H1 (cell line): ENCODE results near the gene SPOP. TPM values are rescaled to one million over a fixed set of nuclear protein-coding genes. Genes with fewer than 3 reads are reported as not detected.
"Not testable (repeated sequence)": the region's sequence is repeated elsewhere in the genome, so short reads cannot be mapped to it uniquely, and the experiment has no call there.

ENCODE experiments used
- CTCF ChIA-PET: fragments of 300-600 bp; sonication (Branson Sonifier 250); formaldehyde crosslinking; loops from one replicate; lab custom pipeline; 2021; ENCODE audit not compliant: partially characterized antibody; lab: Charles Lee
- POLR2A ChIA-PET: fragments of 300-600 bp; sonication (Branson Sonifier 250); formaldehyde crosslinking; loops from one replicate; lab custom pipeline; 2021; ENCODE audit warnings: inconsistent platforms; ENCODE audit not compliant: partially characterized antibody; lab: Charles Lee
- DNase-seq, 2 experiments: peaks; one replicate each; pipeline versions ENCODE4 v3.0.0 to v3.0.0-alpha.2; 2010 to 2022; ENCODE audit warnings: low spot score in 2 of 2, low read depth in 1 of 2, mixed read lengths in 1 of 2
- FAIRE-seq: peaks from 2 replicates; lab custom pipeline; 2011; peaks lifted over from hg19 to GRCh38; lab: Jason Lieb, UNC
- H2AFZ ChIP-seq: 2 replicates; pipeline ENCODE4 v1.8.1; 2012; ENCODE audit warnings: low read length, inconsistent platforms
- H2AK5ac ChIP-seq: 2 replicates; pipeline ENCODE4 v1.6.1; 2013; ENCODE audit warnings: low read depth, low read length
- H2BK120ac ChIP-seq: replicated peaks from 2 replicates; pipeline ENCODE3; 2013; ENCODE audit warnings: low read depth, low read length, inconsistent platforms
- H2BK12ac ChIP-seq: 2 replicates; pipeline ENCODE4 v1.6.1; 2013; ENCODE audit warnings: low read depth, low read length
- H2BK15ac ChIP-seq: 2 replicates; pipeline ENCODE4 v1.6.1; 2013; ENCODE audit warnings: low read length
- H2BK20ac ChIP-seq: 2 replicates; pipeline ENCODE4 v1.6.1; 2013; ENCODE audit warnings: low read length
- H2BK5ac ChIP-seq: 2 replicates; pipeline ENCODE4 v1.6.1; 2013; ENCODE audit warnings: low read depth, low read length
- H3K14ac ChIP-seq: 2 replicates; pipeline ENCODE4 v1.6.1; 2013; ENCODE audit warnings: inconsistent platforms; ENCODE audit not compliant: insufficient read length
- H3K18ac ChIP-seq: 2 replicates; pipeline ENCODE4 v1.6.1; 2013; ENCODE audit warnings: low read length; ENCODE audit errors: extremely low read depth
- H3K23ac ChIP-seq: 2 replicates; pipeline ENCODE4 v1.6.1; 2013; ENCODE audit warnings: inconsistent platforms; ENCODE audit not compliant: insufficient read length
- H3K23me2 ChIP-seq: 2 replicates; pipeline ENCODE4 v1.6.1; 2013; ENCODE audit warnings: low read depth, low read length
- H3K27ac ChIP-seq: 2 replicates; pipeline ENCODE4 v1.6.1; 2011; ENCODE audit warnings: low read depth, low read length, inconsistent platforms
- H3K27me3 ChIP-seq, 4 experiments: replicated peaks in 1 of 4; 1 replicate in 1 of 4; 2 replicates in 3 of 4; pipeline versions ENCODE4 v1.6.1 to v1.8.1; 2011 to 2013; ENCODE audit warnings: low read length in 3 of 4, mild to moderate bottlenecking in 3 of 4, inconsistent platforms in 2 of 4, mixed read lengths in 2 of 4, moderate library complexity in 1 of 4; ENCODE audit not compliant: control insufficient read depth in 3 of 4, insufficient read depth in 3 of 4; ENCODE audit errors: extremely low read depth in 1 of 4
- H3K36me3 ChIP-seq, 4 experiments: 2 replicates each; pipeline versions ENCODE4 v1.6.1 to v1.8.1; 2011 to 2013; ENCODE audit warnings: mild to moderate bottlenecking in 4 of 4, low read length in 3 of 4, moderate library complexity in 2 of 4, control low read depth in 1 of 4, inconsistent platforms in 1 of 4; ENCODE audit not compliant: insufficient read depth in 4 of 4, control insufficient read depth in 2 of 4
- H3K4ac ChIP-seq: replicated peaks from 2 replicates; pipeline ENCODE3; 2013; ENCODE audit warnings: low read length, low read depth, mixed read lengths, inconsistent platforms; ENCODE audit not compliant: insufficient read length
- H3K4me1 ChIP-seq, 4 experiments: replicated peaks in 1 of 4; 1 replicate in 1 of 4; 2 replicates in 3 of 4; pipeline versions ENCODE4 v1.6.1 to v1.8.1; 2011 to 2013; ENCODE audit warnings: low read length in 3 of 4, inconsistent platforms in 2 of 4, mixed read lengths in 1 of 4; ENCODE audit not compliant: insufficient read depth in 4 of 4, control insufficient read depth in 3 of 4
- H3K4me2 ChIP-seq, 2 experiments: 2 replicates each; pipeline versions ENCODE4 v1.6.1 to v1.8.1; 2011 to 2013; ENCODE audit warnings: low read depth in 2 of 2, low read length in 2 of 2, control low read depth in 1 of 2, inconsistent platforms in 1 of 2, mild to moderate bottlenecking in 1 of 2; ENCODE audit not compliant: insufficient read depth in 1 of 2
- H3K4me3 ChIP-seq, 4 experiments: fragments of 200-600, 300-600 bp in 1 of 4; sonication (generic), shearing (Covaris generic), sonication (Bioruptor Twin) in 1 of 4; 2 replicates each; pipeline versions ENCODE4 v1.5.1 to v1.8.1; 2011 to 2016; ENCODE audit warnings: low read length in 4 of 4, low read depth in 3 of 4, control low read depth in 2 of 4, inconsistent platforms in 2 of 4, mild to moderate bottlenecking in 2 of 4, mixed read lengths in 1 of 4, moderate library complexity in 1 of 4; ENCODE audit not compliant: insufficient read depth in 2 of 4; ENCODE audit errors: extremely low read depth in 1 of 4
- H3K56ac ChIP-seq: replicated peaks from 2 replicates; pipeline ENCODE3; 2013; ENCODE audit warnings: low read depth, mild to moderate bottlenecking, mixed read lengths, low read length, inconsistent platforms; ENCODE audit not compliant: insufficient read length
- H3K79me1 ChIP-seq: 2 replicates; pipeline ENCODE4 v1.6.1; 2013; ENCODE audit warnings: low read depth, low read length, control low read depth
- H3K79me2 ChIP-seq, 2 experiments: 2 replicates each; pipeline versions ENCODE4 v1.6.1 to v1.8.1; 2012 to 2013; ENCODE audit warnings: low read length in 2 of 2, mild to moderate bottlenecking in 2 of 2, inconsistent platforms in 1 of 2; ENCODE audit not compliant: insufficient read depth in 2 of 2, control insufficient read depth in 1 of 2
- H3K9ac ChIP-seq, 4 experiments: replicated peaks in 1 of 4; 1 replicate in 1 of 4; 2 replicates in 3 of 4; pipeline versions ENCODE4 v1.6.1 to v1.8.1; 2011 to 2013; ENCODE audit warnings: low read depth in 3 of 4, low read length in 3 of 4, control low read depth in 2 of 4, mild to moderate bottlenecking in 2 of 4, moderate library complexity in 2 of 4, inconsistent platforms in 1 of 4; ENCODE audit errors: extremely low read depth in 1 of 4
- H3K9me3 ChIP-seq, 2 experiments: 2 replicates each; pipeline versions ENCODE4 v1.6.1 to v1.8.1; 2012 to 2013; ENCODE audit warnings: mild to moderate bottlenecking in 2 of 2, moderate library complexity in 2 of 2, control low read depth in 1 of 2, inconsistent platforms in 1 of 2, low read depth in 1 of 2, low read length in 1 of 2, mixed read lengths in 1 of 2; ENCODE audit not compliant: insufficient read depth in 2 of 2
- H4K20me1 ChIP-seq, 2 experiments: replicated peaks in 1 of 2; 2 replicates each; pipeline versions ENCODE3 to v1.8.1; 2011 to 2013; ENCODE audit warnings: inconsistent platforms in 2 of 2, low read length in 2 of 2, mild to moderate bottlenecking in 1 of 2; ENCODE audit not compliant: insufficient read depth in 2 of 2, control insufficient read depth in 1 of 2
- H4K5ac ChIP-seq: 2 replicates; pipeline ENCODE4 v1.6.1; 2013; ENCODE audit warnings: low read length, low read depth, mixed read lengths, inconsistent platforms; ENCODE audit not compliant: insufficient read length
- H4K8ac ChIP-seq: 2 replicates; pipeline ENCODE4 v1.8.0; 2013; ENCODE audit warnings: mild to moderate bottlenecking, moderate library complexity, low read length, inconsistent platforms; ENCODE audit not compliant: insufficient read depth; ENCODE audit errors: extremely low read depth
- H4K91ac ChIP-seq: replicated peaks from 2 replicates; pipeline ENCODE3; 2013; ENCODE audit warnings: low read length, mixed read lengths, inconsistent platforms; ENCODE audit not compliant: insufficient read length
- WGBS, 2 experiments: shearing (Covaris generic) in 1 of 2; methylation state at CpG; one replicate each; pipeline versions ENCODE4 v1.1.6 to v1.1.7; 2013 to 2015; ENCODE audit warnings: low lambda C conversion rate in 2 of 2, mixed read lengths in 2 of 2, inconsistent platforms in 1 of 2, low coverage in 1 of 2, missing lambda C conversion rate in 1 of 2; ENCODE audit not compliant: insufficient replicate concordance in 2 of 2, insufficient coverage in 1 of 2, insufficient read length in 1 of 2; ENCODE audit errors: extremely low coverage in 1 of 2, missing lambda C conversion rate in 1 of 2; 5-methylcytosine and 5-hydroxymethylcytosine counted together
- polyA plus RNA-seq, 7 experiments: library from polyadenylated mRNA; depleted of rRNA in 3 of 7; stranded (reverse) in 5 of 7; unstranded in 2 of 7; fragments of >200 nt in 5 of 7; fragments of 200-250 nt in 2 of 7; gene quantifications; 1 replicate in 5 of 7; 2 replicates in 1 of 7; 4 replicates in 1 of 7; pipeline versions ENCODE4 v1.2.1 to v1.2.3, GENCODE V29; 2011 to 2013; ENCODE audit warnings: missing spikeins in 2 of 7, mixed read lengths in 2 of 7
- total RNA-seq: library from RNA; stranded (reverse); fragmentation: NEBNext Ultra II Directional; extraction: Animal tissue kit (Norgen Biotek cat#: 25700); gene quantifications from 2 replicates; pipeline ENCODE4 v1.2.1, GENCODE V29; 2021

The SPOP gene
- total and polyA plus RNA-seq, 2 of the 8 experiments (the other 6 are each of a cell fraction or from before 2014, with no cell fraction given) = 13.3 to 25.6 TPM

- H3K79me2 ChIP-seq = peaks cover 0 to 32% of the 10 kb centered on the region in 2 experiments; a peak in 2 of 4 replicates
- H3K18ac ChIP-seq, H3K23me2 ChIP-seq, H3K4me2 ChIP-seq, H2BK12ac ChIP-seq, H2BK120ac ChIP-seq, H3K4me3 ChIP-seq, H3K36me3 ChIP-seq, H2AFZ ChIP-seq, H2BK20ac ChIP-seq, H3K4me1 ChIP-seq, H2BK15ac ChIP-seq, H3K79me1 ChIP-seq, H4K8ac ChIP-seq, H2AK5ac ChIP-seq, H3K27ac ChIP-seq, DNase-seq, H3K9me3 ChIP-seq, H4K5ac ChIP-seq, H3K27me3 ChIP-seq, H3K4ac ChIP-seq, H4K91ac ChIP-seq, H3K23ac ChIP-seq, H3K9ac ChIP-seq, H3K56ac ChIP-seq, H3K14ac ChIP-seq, H2BK5ac ChIP-seq, H4K20me1 ChIP-seq, FAIRE-seq: not testable (repeated sequence)
- 90% methylated on average over 1 of the region's 1 CpG; no CpG with 5 or more reads in 1 of the 2 experiments for WGBS, 2 experiments
- CTCF ChIA-PET = interaction anchor here (0.6 to 1.4 kb wide), 6 partner anchors 14 to 355 kb away, joined by 3 to 5 read pairs (median 3); no protein-coding TSS in a partner anchor
- POLR2A ChIA-PET = interaction anchor here (1.3 kb wide), 1 partner anchor 16 kb away, joined by 3 read pairs; no protein-coding TSS in a partner anchor
Measured at GRCh38 chr17:49646056-49646390, 31.9 kb downstream of the SPOP start.
